Kidney glomerular epithelial cell (primary cell): Measurements from ENCODE around the gene KDM7A.
"Not testable (repeated sequence)": the region's sequence is repeated elsewhere in the genome, so short reads cannot be mapped to it uniquely, and the experiment has no call there.

Experiments
- DNase-seq: peaks from one replicate; lab custom pipeline; 2025; lab: John Stamatoyannopoulos, UW

Gene KDM7A

GRCh38 chr7:140200061-140200989 lies 23.5 kb upstream of the KDM7A start:
- no peak for DNase-seq

DNA sequence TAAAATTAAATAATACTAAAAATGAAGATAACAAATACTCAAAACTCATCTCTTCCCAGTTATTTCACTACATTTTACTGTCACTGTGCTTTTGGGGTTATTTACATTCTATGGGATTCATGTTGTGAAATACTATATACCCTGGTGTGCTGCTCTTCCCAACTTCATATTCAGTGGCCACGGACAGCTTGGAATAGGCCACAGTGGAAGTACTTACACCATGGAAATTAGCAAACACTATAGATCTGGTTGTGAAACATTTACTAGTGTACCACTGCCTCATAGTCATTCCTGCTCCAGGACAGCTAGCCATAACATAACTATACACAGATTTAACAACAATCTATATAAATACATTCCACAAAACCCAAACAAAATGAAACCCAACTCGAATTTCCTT lies 21.2 kb upstream of the KDM7A start:
- no peak for DNase-seq

DNA sequence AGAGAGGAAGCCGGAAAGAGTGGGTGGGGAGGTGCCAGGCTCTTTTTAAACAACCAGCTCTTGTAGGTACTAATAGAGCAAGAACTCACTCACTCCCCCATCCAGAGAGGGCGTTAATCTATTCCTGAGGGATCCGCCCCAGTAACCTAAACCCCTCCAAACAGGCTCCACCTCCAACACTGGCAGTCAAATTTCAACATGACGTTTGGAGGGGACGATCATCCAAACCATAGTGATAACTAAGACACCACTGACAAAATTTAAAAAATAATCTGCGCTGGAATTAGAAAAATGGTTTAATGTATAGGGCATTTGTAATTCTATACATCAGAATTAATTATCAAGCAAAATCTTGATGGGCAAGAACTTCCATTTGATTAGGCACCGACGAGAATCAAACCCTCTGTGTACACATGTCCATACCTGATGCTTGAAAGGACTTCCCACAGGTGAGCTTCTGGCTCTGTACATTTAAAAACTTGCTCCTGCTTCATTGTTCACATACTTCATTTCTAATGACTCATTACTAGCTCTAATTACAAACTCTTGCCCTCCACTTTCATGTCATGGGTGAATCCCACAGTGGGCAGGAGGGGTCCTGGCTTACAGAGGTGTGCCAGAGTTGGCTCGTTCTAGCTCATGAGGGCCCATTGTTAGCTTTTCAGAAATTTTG lies 20.6 kb upstream of the KDM7A start:
- DNase-seq, result no peak

DNA sequence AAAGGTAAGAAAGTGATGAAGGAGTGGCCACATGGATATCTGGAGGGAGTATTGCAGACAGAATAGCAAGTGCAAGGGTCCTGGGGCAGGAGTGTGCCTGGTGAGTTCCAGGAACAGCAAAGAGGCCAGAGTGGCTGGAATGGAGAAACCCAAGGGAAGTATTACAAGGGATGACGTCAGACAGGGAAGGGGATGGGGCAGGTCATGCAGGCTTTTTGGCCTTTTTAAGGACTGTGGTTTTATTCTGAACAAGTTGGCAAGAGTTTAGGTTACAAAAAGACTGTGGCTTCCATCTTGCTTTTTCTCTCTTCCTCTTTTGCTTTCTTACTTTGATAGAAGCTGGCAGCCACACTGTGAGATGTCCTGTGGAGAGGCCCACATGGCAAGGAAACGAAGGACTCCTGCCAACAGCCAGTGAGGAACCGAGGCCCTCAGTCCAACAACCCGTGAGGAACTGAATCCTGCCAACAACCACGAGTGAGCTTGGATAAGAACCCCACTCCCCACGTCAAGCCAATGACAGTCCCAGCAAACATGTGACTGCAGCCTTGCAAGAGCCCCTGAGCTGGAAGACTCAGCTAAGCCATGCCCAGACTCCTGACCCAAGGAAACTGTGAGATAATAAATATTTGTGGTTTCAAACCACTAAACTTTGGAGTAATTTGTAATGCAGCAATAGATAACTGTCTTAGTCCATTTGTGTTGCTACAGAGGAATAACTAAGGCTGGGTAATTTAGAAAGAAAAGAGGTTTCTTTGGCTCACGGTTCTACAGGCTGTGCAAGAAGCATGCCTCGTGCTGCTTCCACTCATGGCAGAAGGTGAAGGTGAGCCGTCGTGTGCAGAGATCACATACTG lies 19.8 kb upstream of the KDM7A start:
- DNase-seq, result no peak

DNA sequence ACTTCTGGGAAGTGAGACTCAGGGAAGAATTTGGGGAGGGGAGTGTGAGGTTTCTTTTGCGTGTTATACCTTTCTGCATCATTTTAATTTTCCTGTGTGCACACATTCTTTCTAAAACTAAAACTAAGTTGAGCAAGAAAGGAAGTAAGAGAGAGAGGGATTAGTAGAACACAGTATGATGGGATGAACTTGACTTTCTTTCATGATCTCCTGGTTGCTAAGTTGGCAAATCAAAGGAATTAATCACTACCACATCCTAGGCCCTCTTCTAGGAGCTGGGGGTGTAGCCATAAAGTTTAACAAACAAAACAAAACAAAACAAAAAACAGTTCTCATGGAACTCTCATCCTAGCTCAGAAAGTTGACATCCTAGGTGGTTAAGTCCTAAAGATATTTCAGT lies 19.1 kb upstream of the KDM7A start:
- DNase-seq, result no peak

- no peak for DNase-seq
Observed at GRCh38 chr7:140192620-140193019, 15.8 kb upstream of the KDM7A start.

GRCh38 chr7:140192176-140192575 lies 15.4 kb upstream of the KDM7A start:
- no peak for DNase-seq

DNA sequence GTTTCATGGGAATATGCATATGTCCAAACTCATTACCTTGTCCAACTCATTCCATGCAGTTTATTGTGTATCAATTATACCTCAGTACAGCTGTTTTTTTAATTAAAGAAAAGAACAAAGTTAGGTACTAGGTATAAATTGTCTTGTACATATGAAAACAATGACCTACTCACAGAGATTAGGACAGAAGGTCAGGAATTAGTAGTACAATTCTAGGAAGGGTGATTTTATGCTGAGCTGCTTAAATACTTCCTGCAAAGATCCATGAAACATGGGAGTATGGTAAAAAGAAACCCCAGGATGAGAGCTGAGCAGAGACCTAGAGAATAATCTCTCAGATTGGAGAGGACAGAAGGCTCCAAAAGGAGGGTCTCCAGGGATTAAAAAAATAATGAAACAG lies 13.8 kb upstream of the KDM7A start:
- no peak for DNase-seq

- no peak for DNase-seq
Observed at GRCh38 chr7:140189917-140190316, 13.1 kb upstream of the KDM7A start.

GRCh38 chr7:140182917-140183316 lies 6.1 kb upstream of the KDM7A start:
- no peak for DNase-seq

DNA sequence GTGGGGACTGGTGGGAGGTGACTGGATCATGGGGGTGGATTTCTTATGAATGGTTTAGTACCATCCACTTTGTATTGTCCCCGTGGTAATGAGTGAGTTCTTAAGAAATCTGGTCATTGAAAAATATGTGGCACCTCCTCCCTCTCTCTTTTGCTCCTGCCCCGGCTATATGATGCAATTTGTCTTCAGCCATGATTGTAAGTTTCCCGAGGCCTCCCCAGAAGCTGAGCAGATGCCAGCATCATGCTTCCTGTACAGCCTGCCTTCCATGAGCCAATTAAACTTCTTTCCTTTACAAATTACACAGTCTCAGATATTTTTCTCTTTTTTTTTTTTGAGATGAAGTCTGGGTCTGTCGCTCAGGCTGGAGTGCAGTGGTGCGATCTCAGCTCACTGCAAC lies 2.6 kb upstream of the KDM7A start:
- no peak for DNase-seq

- DNase-seq, result no peak
Observed at GRCh38 chr7:140176122-140176701, 571 bp downstream of the KDM7A start.

DNA sequence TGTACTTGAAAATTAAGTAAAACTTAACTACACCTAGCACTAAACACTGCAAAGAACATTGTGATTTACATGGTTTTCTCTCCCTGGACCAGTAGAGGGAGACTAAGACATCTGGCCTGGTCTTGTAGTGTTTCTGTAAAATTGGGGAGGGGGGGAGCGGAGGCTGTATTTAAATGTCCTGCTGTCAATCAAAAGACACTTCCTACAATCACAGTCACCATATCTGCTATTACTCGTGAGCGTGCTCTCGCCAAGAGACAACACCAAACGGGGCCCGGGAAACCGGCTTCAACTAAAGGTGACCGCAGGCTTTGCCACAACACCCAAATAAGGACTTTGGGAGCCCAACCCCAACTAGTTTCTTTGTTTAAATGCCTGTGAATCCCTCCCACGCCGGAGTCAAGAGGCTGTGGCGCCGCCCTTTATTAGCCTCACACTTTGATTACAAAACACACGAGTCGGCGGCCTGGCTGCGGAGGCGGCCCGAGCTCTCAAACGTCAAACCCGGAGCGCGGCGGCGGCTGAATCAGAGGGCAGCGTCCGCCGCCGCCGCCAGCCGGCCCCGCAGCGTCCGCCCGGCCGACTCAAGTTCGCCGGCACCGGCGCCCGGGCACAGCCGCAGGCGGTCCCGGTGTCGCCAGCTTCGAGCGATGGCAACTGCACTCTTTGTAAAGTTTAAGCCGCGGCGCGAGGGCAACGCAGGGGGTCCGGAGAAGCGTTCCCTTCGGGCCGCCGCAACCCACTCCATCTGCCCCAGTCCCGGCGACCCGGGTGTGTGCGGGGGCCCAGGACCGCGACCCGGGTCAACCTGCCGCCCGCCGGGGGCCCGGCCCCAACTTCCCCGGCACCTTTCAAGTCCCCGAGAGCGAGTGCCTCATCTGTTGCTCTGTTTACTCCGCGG lies 1.3 kb downstream of the KDM7A start:
- DNase-seq, result peak; percentile 92

DNA sequence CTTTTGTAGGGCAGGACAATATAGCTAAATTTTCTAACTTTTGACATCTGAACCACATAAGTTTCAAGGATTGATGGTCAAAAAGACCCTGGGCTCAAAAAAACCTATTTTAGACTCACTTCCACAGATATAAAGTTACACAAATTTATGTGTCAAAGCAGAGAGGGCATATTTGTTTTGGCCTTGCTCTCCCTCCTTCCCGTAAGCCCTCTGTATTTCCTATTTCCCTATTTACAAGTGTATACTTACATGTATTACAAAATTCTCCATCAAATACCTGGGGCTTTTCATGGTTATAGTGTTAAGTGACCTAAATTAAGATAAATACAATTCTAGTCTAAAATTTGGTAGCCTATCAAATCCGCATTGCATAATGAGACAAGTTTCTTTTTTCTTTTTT lies 2.6 kb downstream of the KDM7A start:
- DNase-seq, result no peak

- no peak for DNase-seq
Observed at GRCh38 chr7:140170375-140170774, 6.4 kb downstream of the KDM7A start.

GRCh38 chr7:140168816-140169215 lies 8.0 kb downstream of the KDM7A start:
- no peak for DNase-seq

- DNase-seq, result peak; percentile 76
Observed at GRCh38 chr7:140165422-140165821, 11.4 kb downstream of the KDM7A start.

DNA sequence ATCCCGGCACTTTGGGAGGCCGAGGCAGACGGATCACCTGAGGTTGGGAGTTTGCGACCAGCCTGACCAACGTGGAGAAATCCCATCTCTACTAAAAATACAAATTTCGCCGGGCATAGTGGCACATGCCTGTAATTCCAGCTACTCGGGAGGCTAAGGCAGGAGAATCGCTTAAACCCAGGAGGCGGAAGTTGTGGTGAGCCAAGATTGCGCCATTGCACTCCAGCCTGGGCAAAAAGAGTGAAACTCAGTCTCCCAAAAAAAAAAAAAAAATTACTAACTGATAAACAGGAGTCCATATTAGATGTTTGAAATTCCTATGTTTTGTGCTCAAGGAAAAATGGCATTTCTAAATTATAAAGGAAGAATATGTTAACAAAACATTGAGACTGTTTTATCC lies 14.7 kb downstream of the KDM7A start:
- not testable (repeated sequence) for DNase-seq

DNA sequence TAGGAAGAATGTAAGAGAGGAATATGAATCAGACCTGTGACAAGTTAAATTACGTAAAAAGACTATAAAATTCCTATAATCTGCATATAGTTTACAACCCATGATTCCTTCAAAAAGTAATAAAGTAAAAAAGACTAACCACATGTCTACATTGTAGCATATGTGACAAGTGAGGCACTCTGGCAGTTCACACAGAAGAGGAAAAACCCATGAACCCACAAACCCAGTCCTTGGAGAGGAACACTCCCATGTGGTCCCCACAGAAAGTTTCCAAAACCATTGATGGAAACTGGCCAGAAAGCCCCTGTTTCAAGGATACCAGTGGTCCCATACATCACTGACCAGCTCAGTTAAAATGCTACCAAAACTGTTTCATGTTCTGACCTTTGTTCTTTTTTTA lies 15.7 kb downstream of the KDM7A start:
- DNase-seq, result no peak

DNA sequence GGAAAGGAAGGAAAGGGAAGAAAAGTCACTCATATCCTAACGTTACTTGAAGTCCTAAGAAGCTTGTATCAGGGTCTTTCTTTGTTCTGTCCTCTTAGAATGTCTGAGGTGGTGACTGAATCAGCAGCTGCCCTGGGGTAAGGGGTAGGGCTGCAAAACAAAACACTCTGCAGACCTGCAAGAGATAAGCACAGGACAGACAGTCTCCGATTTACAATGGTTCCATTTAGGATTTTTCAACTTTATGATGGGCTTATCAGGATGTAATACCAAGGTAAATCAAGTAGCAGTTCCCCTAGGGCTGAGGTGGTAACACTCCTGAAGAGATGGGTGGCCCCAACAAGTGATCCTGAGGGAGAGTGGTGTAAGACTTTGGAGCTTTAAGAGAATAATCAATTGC lies 16.5 kb downstream of the KDM7A start:
- DNase-seq, result no peak

DNA sequence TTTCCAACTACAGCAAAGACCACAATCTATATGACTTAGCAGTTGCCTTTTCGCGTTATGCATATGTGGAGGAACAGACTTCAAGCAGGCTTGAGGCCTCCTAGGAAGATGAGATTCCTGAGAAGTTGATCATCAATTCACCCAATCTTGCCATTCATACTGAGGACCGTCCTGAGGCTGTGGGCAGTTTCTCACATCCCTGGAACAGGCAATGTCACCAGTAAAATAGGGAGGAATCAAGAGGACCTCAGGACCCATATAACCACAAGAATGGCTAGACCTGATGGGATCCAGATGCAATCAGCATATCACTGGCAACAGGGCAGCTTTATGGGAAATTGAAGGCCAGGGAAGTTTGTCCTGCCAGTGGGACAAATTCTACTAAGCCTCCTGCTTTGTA lies 17.3 kb downstream of the KDM7A start:
- no peak for DNase-seq
